NCI-H82 treated with DMSO at 0.1 percent for 48 hours (cell line): ENCODE measurements around the gene COL1A2.

ENCODE experiments used
- DNase-seq: peaks from one replicate; lab custom pipeline; 2025; ENCODE audit not compliant: unreplicated experiment; lab: John Stamatoyannopoulos, UW

The COL1A2 gene

DNA sequence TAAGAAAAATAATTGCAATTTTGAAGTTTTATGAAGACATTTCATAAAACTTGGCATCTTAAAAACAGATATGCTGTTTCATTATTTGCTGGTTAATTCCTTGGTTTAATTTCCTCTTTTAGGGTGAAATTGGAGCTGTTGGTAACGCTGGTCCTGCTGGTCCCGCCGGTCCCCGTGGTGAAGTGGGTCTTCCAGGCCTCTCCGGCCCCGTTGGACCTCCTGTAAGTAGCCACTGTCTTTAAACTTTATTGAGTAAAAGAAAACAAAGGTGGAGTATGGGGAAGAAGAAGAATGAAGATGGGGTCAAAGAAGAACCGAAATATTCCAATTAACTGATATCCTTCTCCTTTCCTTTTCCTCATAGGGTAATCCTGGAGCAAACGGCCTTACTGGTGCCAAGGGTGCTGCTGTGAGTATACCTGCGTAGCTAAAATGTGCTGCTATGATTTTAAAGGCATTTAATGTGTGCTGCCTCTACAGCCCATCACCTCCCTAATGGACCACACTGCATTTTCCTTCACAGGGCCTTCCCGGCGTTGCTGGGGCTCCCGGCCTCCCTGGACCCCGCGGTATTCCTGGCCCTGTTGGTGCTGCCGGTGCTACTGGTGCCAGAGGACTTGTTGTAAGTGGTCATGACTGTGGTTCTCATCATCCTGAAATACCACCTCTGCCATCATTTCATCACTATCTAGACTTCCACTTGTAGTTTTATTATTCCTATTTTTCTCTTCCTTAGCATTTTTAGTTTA is 14.7 kb downstream of the COL1A2 start:
- DNase-seq = no peak

- DNase-seq = no peak
These were observed 15.9 kb downstream of the COL1A2 start for GRCh38 chr7:94410413-94411187.

DNA sequence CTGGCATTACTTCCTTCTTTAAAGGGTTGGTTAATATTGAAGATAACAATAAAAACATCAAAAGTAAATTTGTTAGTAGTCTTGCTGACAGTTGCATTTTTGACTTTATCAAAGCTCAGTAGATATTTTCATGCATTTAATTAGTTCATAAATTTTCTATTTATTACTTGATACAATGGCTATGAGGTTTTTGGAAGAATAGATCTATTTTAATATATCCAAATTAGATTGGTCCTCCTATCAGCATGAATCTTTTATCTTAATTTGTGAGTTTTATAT is 16.4 kb downstream of the COL1A2 start:
- DNase-seq = no peak

GRCh38 chr7:94412762-94413322 is 18.1 kb downstream of the COL1A2 start:
- no peak for DNase-seq

GRCh38 chr7:94414481-94414880 is 19.8 kb downstream of the COL1A2 start:
- no peak for DNase-seq

GRCh38 chr7:94414980-94415379 is 20.3 kb downstream of the COL1A2 start:
- DNase-seq = no peak

- DNase-seq = peak; percentile 62
These were observed 22.6 kb downstream of the COL1A2 start for GRCh38 chr7:94417306-94417705.

DNA sequence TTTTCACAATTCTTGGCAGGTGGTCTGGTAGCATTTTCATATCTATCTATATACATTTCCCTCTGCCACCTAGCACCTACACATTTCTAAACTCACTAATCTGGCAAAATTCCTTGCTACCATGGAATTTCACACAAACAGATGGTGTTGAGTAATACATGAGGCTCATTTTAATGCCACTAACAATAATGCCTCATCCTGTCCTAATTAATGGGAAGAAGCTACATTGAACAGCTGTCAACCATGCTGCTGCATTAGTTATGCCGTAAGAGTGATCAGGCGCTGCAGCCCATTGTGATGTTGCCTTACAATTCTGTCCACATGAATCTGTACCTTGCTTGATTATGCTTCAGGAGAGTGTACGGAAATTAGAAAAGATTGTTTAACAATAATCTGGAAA is 23.2 kb downstream of the COL1A2 start:
- peak; percentile 91 for DNase-seq

DNA sequence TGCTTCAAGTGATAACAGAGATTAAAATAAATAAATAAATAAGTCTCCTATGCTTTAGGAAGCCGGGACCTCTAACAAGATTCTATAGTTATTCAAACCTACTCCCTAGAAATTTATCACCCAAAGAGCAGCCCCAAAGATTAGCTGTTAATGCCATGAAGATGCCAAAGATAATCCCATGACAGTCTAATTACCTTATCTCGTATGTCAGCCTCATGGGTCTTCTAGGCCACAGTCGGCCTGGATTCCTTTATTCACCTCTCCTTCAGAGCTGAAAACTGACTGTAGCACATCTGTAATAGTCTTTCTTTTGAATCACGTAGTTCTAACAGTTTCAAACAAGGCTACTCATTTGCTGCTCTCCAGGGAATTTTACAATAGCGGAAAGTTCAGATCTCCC is 24.2 kb downstream of the COL1A2 start:
- DNase-seq = peak; percentile 97

DNA sequence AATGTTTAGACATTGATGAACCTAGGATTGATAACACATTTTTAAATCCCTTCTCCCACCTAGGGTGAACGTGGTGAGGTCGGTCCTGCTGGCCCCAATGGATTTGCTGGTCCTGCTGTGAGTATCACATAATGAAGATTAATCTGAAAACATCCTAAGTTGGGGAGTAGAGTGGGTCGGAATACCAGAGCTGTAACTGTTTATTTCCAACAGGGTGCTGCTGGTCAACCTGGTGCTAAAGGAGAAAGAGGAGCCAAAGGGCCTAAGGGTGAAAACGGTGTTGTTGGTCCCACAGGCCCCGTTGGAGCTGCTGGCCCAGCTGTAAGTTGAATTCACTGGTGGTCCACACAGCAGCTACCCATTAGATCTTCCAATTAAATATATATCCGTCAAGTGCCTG is 25.6 kb downstream of the COL1A2 start:
- DNase-seq = no peak

DNA sequence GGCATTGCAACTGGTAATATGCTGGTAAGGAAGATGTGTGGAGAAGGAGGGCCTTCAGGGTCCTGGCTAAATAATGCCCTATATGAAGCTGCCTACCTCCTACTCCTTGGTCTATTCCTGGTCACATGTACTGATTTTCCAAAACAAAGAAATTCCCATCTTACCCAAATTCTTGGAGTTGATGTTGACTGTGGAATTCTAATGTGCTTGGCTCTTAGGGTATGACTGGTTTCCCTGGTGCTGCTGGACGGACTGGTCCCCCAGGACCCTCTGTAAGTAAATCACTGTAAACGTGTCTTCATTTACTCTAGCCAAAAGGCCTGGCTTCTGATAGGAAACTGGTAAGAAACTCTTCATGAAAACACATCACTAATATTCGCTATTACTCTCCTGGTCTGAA is 27.0 kb downstream of the COL1A2 start:
- DNase-seq = no peak

- no peak for DNase-seq
These were observed 27.4 kb downstream of the COL1A2 start for GRCh38 chr7:94422136-94422535.

GRCh38 chr7:94422827-94423460 is 28.2 kb downstream of the COL1A2 start:
- DNase-seq = no peak

DNA sequence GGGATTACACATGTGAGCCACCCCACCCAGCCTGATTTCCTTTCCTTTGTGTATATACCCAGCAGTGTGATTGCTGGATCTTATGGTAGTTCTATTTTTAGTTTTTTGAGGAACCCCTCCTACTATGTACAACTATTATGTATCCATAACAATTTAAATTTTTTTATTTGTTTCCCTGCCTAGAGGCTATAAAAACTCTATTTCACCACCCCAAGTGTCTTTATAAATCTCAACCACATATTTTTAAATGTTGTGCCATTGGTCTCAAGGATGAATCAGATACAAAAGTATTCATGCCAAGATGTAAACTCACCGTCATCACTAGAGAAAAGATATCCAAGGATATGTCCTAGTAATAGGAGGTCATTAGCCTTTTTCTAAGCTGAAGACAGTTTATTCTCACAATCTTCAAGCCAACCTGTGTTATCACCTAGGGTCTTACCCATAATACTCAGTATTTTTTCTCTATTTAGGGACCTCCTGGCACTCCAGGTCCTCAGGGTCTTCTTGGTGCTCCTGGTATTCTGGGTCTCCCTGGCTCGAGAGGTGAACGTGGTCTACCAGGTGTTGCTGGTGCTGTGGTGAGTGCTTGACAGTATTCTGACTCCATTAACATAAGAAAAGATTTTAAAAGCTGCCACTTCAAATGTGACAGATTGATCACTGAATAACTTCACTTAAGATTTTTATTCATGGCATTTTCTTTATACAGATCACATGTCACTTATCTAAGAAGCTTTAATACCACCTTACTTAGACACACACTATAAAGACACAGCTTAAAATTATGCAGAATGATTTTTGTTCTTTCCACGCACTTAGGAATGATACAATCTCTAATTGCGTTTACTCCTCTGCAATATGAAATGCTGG is 29.4 kb downstream of the COL1A2 start:
- DNase-seq = no peak

DNA sequence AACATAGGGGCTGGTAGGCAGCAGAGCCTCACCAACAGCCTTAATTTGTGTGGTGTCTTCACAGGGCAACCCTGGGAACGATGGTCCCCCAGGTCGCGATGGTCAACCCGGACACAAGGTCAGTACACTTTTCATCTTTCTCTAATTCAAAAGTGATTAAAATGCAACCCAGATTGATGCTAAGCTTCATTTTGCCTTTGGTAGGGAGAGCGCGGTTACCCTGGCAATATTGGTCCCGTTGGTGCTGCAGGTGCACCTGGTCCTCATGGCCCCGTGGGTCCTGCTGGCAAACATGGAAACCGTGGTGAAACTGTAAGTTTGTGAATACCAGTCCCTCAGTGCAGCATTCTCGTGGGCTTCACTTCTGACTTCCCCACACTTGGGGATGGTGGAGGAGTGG is 30.9 kb downstream of the COL1A2 start:
- DNase-seq = no peak

DNA sequence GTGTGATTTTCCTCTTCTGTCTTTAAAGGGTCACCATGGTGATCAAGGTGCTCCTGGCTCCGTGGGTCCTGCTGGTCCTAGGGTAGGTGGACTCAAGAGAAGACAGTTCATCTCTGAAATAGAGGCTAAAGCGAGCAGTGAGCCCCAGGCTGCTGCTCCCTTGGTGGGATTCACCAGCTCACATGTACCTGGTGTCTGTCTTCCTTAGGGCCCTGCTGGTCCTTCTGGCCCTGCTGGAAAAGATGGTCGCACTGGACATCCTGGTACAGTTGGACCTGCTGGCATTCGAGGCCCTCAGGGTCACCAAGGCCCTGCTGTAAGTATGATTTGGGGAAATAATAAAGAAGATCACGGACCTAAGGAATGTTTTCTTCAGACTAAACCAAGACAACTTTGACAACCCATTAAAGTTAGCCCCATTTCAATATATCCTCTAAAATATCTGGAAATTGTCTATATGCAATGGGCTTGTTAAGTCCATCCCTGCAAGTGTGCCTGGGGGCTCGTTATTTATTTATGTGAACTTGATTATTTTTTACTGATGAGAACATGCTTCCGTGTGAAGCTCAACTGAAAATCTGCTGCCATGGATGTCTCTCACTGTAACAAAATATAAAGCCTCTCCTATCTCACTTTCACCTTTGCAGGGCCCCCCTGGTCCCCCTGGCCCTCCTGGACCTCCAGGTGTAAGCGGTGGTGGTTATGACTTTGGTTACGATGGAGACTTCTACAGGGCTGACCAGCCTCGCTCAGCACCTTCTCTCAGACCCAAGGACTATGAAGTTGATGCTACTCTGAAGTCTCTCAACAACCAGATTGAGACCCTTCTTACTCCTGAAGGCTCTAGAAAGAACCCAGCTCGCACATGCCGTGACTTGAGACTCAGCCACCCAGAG is 32.5 kb downstream of the COL1A2 start:
- DNase-seq = no peak

DNA sequence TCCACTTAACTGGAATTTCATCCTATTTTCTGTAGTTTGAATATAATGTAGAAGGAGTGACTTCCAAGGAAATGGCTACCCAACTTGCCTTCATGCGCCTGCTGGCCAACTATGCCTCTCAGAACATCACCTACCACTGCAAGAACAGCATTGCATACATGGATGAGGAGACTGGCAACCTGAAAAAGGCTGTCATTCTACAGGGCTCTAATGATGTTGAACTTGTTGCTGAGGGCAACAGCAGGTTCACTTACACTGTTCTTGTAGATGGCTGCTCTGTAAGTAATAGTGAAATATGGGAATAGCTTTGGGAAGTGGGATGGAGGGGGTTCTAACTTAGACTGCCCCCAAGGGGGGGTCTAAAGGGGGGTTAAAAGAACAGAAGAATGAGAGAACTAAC is 34.5 kb downstream of the COL1A2 start:
- DNase-seq = no peak

DNA sequence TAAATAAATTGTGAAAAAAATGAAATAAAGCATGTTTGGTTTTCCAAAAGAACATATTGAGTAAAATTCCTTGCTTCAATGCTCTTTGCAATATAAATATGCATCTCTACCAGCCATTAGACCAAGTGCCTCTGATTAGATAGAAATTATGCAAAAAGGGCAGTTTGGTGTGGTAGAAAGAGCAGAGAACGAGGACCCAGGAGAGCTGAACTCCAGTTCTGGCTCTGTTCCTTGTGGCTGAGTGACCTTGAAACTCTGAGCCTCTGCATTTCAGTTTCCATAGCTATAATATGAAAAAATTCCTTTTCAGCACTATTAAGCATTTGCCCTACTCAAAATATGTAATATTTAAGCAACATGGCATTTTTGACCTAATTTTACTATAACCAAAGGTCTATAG is 36.5 kb downstream of the COL1A2 start:
- no peak for DNase-seq

DNA sequence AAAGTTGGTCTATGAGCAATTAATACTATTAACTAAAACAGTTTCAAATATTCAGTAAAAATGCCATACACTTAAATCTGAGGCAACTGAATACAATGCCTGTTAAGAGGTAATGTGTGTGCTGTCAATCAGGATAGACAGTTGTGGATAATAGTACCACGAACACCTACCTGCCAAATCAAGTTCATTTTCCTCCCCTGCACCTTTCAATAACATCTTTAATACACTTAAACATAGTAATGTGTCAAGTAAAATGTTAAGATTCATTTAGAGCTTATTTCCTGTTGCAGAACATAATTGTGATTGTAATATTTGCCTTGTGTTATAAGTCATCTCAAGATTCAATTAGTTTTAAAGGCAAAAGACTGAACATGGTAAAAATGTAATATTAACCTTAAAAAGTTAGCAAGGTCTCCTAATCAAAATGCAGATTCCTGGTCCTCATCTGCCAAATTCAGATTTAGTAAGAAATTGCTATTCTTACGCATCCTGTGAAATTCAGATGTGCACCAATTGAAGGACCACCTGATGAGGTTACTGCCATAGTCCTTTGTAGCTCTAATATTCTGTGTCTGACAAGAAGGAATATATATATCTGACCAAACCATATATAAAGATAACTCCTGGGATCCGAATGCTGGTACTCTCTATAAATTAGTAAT is 37.1 kb downstream of the COL1A2 start:
- no peak for DNase-seq

GRCh38 chr7:94432281-94432670 is 37.6 kb downstream of the COL1A2 start:
- no peak for DNase-seq
